ENCODE measurements around the gene FBXL7.

DNA sequence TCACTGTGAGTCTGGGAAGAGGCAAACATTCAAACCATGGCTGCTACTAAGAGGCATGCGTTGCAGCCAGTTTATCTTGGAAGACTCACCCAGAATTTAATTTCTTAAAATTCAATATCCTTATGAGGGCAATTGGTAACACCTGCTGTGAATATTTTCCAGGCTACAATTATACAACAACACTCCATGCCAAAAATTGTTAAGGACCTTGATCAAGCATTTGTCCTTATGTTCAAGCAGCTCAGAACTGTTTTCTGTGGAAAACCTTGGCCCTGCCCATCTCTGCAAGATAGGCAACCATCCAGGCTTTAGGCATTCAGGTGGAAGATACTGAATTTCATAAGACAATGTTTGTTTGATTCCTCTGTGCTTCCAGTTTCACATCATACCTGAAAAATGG, 327.8 kb downstream of the FBXL7 start:
- TF ChIP-seq CTCF (conservative IDR thresholded peaks at IDR 0.05; ENCODE audit: low read length) = no peak
- no peak for TF ChIP-seq EZH2phosphoT487 (IDR thresholded peaks at IDR 0.05; ENCODE audit: borderline replicate concordance)
